HG03175 (cell line): Measurements from ENCODE around the gene PFKFB4.
A peak's percentile ranks its signal among the peaks of the same experiment; 100 is the strongest.

Experiments used
- ATAC-seq: cut with Tn5 transposase; IDR thresholded peaks from one replicate; pipeline ENCODE4 v1.9.1; 2021; ENCODE audit warnings: mild to moderate bottlenecking, moderate library complexity; ENCODE audit not compliant: unreplicated experiment

PFKFB4 gene

DNA sequence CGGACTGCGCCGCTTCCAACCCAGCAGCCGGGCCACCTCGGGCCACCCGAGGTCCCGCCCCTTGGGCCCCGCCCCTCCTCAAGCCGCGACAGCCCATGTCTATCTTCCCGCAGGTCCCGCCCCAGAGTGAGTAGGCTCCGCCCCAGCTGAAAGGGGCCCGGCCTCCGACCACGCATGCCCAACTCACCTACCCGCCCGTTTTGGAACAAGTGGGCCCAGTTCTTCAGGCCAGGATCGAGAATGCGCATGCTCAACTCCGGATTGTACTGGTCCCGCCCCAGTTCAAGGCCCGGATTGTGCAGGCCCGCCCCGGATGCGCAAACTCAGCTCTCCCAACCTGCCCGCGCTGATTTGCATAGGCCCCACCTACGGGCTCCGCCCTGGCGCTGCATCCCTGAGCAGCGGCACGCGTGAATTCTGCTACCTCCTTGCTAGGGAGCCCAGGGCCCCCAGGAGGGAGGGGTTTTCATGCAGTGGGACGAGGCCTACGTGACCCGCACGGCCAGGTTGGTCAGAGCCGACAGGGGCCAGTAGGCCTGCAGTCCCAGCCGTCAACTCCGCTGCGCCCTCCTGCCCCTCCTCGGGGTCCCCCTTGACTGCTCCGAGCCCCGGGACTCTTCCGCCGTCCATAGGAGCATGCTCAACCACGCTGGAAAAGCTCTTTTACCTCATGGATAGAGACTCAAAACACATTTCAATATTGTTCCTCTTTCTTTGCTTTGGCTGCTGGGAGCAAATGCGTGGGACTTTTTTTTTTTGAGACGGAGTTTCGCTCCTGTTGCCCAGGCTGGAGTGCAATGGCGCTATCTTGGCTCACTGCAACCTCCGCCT is at the start of gene PFKFB4:
Gene PFKFB4, minus strand, starts transcription at position 8 of the 831 bp plus-strand sequence. CDS start 26 bp downstream, outside the sequence.
- peak; percentile 88 for ATAC-seq

DNA sequence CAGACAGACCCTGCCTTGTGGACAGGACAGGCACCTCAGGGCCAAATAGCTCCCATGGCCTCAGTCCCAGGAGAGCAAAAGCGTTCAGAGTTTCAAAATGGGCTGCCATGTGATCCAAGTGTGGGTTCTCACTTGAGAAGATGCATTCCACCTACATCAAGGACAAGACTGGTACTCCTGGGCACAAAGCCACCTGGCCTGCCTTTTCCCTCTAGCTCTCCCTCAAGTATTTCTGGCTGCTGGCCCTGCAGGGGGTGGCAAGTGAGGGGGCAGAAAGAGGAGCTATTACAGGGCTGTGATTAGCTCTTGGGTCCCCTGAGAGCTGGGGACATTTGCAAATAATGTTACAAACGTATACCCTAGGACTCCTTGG is 45.0 kb upstream of the PFKFB4 start:
- no peak for ATAC-seq

DNA sequence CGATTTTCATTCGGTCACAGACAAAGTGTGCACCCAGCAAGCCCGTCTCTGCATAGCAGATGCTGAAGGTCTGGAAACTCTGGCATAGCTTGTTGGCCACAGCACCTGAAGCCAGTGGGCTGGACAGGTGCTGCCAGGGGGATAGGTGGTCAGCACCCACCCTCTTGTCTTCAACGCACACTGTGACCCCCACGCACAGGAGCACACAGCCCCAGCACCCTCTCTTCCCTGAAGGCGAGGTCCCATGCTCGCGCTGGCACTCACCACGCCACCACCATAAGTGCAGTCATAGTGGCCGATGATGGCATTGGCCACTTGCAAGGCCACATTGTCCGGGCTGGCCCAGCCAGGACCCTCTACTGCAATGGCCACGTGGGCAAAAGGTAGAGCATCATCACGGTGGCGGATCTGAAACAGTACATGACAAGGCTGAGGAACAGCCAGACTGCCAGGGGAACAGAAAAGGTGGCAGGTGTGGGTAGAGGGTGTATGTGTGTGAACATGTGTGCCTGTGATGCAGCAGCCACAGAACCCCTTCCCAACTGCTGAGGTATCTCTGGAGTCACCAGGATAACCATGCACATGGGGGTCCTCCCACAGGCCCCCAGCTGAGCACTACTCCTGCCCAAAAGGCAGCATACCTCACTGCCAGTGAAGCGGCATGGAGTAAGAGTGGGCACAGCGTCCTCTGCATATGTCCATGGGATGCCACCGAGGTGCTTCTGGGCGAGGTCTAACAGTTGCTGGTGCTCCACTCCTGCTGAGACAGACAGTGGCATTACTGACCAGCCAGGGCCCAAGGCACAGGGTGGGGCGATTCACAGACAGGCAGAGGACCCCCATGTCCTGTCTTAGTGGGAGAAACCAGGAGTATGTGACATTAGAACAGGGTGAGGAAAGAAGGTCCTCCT is 44.4 kb upstream of the PFKFB4 start:
- ATAC-seq = no peak

DNA sequence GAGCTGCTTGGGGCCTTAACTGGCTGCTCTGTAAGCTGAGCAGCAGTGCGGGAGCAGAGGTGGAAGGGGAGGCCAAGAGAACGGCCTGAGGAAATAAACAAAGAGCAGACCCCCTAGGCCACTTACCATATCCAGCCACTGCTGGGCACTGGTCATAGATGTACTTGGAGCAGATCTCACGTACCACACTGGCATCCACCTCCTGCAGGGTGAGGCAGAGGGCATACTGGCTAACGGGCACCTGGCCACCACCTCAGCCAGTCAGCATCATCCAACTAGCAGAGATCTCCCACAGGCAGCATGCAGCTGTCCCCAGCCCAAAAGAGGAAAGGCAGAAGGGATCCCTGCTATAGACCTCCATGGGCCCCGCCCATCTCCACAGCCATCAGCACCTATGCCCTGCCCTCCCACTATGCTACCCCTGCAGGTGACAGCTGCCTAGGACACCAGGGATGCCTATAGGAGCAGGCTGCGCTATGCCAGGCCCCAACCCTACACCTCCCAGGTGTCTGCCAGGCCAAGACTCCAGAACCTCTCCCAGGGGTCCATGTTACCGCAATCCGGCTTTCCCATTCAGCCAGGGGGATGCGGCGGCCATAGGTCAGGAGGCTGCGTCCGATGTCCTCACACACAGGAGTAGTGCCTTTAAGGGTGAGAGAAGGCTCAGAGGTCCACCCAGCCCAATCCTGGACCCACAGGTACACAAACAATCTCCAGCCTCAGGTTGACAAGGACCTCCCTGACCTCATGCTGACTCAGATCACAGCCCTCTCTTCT is 43.1 kb upstream of the PFKFB4 start:
- ATAC-seq = no peak

DNA sequence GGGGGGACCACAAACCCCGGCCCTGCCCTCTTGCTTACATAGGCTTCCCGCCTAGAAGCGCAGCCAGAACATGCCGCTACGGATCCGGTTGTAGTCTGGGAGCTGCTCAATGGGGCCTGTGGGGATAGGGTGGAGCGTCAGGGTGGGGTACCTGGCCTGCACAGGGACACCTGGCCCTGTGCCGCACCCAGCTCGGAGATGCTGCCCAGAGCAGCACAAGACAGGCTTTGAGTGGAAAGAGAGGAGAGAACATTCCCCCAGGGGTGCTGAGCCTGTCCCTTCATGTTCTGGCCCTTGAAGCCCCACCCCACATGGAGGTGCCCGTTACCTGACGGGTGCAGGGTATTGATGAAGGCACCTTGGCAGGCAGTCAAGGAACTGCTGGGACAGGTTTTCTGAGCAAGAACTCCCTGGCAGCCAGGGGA is 42.5 kb upstream of the PFKFB4 start:
- no peak for ATAC-seq

DNA sequence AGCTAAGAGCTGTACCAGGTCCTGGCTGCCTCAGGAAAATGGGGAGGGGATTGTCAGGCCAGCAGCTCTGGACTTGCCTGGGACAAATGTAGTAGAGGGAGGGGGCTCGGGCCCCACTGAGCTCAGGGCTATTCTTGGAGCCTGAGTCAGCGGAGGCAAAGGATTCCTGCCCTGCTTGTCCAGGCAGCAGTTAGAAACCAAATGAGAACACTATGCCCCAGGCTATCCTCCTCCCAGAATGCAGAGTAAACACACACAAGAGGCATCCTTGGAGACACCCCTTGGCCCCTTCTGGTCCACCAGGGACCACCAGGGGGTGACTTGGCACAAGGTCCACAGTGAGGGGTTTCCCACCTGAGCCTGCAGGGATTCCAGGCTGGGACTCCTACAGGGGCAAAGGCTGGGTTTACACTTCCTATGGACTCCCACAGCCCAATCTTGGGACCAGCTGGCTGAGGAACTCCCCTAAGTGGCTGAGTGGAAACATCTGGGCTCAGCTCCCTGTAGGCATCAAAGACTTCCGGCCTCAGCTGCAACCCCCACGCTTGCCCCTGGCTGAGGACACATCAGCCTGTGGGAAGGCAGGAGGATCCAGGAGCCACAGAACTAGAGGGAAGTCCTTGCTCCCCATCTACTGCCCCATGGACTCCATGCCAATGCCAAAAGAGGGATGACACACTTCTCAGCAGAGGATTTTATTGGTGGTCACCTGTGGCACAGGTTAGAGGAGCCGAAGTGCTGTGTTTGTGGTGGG is 41.9 kb upstream of the PFKFB4 start:
- no peak for ATAC-seq

DNA sequence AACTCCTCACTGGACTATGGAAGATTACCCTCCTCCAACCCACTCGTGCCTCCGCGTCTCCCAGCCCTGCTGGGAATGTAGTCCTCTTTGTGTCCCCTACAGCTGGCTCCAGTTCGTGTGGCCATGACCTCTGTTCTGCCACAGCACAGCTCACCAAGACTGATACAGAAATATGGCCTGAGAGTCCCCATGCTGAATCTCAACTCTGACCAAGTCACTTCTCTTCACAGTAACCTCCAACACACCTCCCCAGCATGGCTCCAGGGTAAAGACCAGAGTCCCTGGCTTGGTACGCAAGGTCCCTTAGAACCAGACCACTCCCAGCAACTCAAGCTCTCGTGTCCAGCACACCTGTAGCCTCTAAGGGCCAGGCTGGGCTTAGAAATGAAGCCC is 40.8 kb upstream of the PFKFB4 start:
- ATAC-seq = no peak

DNA sequence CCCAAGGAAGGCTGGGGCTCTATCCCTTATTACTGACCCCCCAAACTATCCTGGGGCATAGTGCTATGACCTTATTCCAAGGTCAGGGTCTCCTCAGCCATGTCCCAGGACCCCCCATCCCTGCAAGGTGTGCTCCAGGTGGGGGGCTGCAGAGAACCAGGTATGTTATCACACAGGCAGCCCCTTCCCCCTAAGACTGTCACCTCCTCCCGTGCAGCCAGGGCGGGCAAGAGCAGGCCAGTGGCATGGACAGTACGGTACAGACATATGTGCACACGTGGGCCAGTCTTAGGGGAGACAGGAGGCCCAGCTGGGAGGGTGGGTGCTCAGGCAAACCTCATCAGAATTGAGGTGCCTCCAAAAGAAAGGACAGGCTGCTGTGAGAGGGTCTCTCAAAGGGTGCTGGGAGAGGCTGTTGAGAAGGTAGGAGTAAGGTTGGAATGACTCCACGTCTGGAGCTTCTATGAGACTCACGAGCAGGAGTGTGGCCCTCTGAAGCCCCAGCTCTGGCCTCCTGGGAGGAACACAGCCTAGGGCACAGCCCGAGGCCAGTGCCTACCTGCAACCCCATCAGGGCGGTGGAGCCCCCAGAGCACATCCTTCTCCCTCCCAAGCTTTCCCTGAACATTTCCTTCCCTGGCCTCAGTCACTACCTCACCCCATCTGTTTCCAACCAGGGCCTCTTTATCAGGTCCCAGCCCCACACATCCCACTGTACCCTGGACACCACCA is 40.2 kb upstream of the PFKFB4 start:
- ATAC-seq = no peak

DNA sequence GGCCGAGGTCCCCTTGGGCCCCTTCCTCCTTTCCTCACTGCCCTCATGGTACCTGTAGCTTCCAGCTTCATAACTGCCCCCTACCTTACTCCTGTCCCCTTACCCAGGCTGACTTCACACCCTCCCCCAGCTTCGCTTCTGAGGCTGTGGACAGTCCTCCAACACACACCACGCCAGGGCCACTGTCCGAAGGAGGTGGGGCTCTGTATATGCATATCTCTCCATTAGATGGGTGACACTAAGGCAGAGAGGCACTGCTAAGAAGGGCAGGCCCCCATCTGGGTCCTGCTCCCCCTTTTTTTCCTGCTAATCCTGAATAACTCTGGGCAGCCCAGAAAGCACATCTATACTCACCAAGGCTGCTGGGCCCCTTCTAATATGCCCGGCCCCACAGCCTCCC is 39.6 kb upstream of the PFKFB4 start:
- ATAC-seq = no peak

DNA sequence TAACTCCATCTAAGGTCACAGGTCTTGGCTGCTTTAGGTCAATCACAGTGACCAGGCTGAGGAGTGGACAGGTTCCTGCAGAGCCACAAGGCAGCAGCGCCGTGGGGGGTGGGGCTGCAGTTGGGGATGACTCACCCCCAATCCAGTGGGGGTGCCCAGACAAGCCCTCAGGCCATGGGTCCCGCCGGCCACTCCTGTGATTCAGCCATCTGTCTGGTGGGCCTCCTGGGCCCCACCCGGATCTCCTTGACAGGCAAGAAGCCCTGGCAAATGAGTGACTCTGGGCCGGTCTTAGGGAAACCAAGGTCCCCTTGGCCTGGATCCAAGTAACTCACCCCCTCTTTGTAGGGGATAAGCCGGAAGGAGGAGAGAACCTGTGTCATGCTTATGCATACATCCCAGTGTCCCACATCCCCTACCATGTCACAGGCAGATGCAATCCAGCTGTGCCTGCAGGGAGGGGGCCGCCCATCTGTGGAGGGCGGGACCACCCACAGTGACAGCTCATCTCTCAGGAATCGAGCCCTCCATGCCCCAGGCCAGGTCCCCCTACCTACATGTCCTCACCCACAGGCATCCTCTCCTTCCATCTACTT is 39.0 kb upstream of the PFKFB4 start:
- no peak for ATAC-seq

DNA sequence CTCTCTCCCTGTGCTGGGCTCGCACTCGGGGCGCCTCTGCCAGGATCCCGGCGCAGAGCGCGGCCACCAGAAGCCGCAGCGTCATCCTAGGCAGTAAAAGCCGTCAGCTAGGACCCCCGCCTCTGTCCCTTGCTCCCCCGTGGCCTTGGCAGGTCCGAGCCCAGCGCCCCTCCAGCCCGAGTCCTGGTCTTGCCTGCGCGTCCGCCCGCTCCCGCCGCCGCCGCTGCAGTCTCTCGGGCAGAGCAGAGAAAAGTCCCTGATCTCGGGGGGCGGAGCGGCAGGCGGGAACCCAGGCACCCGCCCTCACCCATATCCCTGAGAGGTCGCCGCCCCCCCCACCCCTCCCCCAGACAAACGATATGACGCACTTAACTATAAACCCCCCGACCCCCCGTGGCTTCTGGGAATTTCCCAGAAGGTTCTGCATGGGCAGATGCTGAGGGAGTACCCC is 38.5 kb upstream of the PFKFB4 start, which contains the start of gene COL7A1:
Gene COL7A1, minus strand, starts transcription at position 255 of the 451 bp plus-strand sequence. Its CDS starts 170 bp downstream, at position 85.
- no peak for ATAC-seq

DNA sequence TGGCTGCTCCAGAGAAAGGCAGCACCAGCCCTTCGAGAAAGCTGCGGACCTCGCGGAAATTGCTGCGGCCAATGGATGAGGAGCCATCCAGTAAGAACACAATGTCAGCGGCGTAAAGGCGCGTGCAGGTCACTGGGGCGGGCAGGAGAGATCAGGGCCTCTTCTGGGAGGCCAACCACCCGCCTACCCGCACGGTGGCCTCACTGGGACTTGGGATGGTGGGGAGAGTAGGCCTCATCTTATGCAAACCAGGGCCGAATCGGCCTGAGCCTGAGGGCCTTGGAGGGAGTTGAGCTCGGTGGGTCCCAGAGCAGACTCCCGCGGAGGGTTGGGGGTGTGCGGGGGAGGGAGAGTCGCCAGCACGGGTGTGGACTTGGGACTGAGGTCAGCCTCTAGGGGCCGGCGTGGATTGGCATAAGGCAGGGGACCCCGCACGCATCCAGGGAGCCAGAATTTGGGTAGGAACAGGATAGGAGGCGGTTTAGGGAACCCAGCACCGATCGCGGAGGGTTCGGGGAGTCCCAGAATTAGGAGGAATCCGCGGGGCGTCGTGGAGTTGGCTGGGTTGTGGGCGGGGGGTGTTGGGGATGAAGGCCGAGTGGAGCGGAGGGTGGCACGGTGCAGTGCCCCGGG is 37.9 kb upstream of the PFKFB4 start:
- no peak for ATAC-seq

DNA sequence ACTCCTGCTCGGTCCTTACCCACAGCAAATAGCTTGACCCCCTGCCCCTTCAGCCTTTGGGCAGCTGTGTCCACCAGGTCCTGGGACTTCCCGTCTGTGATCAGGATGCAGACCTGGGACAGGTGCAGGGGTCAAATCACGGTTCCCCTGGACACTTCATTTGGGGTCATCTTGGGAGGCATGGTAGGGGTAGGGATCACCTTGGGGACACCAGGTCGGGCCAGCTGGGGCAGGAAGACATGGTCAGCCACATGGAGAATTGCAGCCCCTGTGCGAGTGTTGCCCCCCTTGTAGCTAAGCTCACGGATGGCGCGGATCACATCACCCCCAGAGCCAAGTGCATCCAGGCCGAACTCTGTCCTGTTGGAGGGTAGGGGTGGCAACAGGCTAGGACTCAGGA is 36.7 kb upstream of the PFKFB4 start:
- ATAC-seq = no peak

DNA sequence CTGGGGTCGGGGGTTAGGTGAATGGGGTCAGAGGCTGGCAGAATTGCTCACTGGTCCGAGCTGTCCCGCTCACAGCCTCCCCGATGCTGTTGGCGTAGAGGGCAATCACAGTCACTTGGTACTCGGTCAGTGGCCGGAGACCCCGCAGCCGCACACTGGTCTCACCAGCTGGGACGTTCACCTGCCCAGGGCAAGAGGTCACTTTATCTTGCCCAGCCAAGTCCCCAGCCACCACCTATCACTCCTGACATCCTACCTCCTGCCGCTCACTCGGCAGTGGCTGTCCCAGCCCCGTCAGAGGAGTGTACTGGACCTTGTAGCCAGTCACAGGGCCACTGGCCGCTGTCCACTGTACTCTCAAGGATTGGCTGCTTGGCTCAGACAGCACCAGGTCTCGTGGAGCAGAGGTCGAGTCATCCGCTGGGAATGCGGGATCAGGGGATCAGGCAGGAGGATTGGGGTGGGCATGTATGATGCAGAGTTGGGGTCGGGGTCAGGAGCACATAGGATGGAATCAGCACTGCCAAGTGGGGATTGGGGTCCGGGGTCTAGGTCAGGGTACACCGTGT is 36.0 kb upstream of the PFKFB4 start:
- ATAC-seq = no peak

DNA sequence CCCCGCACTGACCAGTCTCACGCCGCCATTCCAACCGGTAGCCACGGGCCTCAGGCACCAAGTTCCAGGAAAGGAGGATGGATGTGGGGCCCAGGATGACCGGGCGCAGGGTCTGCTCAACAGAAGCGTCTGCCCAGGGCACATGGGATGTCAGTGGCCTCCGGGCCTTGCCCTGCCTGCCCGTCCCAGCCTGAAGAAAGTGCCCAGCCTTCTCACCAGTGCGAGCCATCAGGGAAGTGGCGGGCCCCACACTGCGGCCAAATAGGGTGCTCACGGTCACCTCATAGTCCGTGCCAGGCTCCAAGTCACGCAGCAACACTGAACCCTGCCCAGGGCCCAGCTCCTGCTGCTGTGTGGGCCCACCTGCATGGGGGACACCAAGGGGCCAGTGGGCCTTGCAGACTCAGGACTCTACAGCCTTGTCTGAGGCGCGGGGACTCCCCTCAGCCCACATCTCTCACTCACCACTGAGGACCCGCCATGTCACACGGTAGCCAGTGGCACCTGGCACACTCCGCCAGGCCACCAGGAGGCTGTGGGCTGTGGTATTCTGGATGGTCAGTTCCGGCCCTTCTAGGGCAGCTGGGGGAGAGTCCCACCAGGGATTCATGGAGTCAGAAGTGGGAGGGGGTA is 35.4 kb upstream of the PFKFB4 start:
- ATAC-seq = no peak

DNA sequence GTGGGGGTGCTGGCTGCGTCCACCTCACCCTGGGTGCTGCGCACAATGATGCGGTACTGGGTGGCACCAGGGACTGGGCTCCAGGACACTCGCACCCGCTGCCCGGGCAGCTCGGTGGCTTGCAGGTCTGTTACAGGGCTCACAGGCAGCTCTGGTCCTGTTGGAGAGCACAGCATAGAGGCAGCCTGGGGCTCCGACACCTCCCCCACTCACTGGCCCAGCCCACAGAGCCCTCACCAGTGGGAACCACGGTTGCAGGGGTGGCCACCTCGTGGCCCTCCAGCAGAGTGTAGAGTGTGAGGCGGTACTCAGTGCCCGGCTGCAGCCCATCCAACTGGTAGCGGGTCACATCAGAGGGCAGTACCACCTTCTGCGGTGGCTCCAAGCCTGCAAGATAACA is 34.8 kb upstream of the PFKFB4 start:
- no peak for ATAC-seq

DNA sequence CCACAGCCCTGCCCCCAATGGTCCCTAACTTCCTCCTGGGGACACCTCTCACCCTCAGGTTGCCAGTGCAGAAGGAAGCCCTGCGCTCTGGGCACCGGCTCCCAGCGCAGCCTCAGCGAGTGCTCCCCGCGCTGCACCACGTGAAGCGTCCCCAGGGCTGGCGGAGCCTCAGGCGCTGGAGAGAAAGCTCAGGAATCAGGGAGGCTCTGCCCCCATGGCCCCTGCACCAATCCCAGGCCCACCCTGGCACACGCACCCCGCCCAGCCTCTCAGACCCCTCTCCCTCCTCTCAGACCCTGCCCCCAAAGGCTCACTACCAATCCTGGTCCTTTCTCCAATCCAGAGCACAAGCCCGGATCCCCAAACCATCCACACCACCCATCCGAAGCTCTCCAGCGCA is 31.6 kb upstream of the PFKFB4 start:
- ATAC-seq = no peak

DNA sequence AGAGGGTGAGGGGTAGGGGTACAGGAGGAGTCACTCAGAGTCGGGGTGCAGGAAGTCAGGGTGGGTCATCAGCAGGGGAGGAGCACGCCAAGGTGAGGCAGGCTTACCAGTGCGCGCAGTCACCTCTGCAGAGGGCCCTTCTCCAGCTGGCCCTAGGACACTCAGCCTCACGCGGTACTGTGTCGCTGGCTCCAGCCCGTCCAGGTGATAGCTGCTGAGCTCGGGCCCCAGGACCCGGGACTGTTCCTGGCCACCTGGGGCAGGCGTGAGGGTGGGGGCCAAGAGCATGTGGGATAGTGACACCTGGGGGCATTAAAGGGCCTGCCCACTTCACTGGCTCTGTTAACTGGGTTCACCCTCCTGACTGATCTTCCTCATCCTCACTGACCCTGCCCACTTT is 31.1 kb upstream of the PFKFB4 start:
- ATAC-seq = no peak
